HG03025 (cell line): ENCODE measurements around the gene CCNY.

Experiments used
- ATAC-seq: cut with Tn5 transposase; IDR thresholded peaks from one replicate; pipeline ENCODE4 v1.9.1; 2021; ENCODE audit warnings: mild to moderate bottlenecking, moderate library complexity; ENCODE audit not compliant: unreplicated experiment, low FRiP score

Gene CCNY

DNA sequence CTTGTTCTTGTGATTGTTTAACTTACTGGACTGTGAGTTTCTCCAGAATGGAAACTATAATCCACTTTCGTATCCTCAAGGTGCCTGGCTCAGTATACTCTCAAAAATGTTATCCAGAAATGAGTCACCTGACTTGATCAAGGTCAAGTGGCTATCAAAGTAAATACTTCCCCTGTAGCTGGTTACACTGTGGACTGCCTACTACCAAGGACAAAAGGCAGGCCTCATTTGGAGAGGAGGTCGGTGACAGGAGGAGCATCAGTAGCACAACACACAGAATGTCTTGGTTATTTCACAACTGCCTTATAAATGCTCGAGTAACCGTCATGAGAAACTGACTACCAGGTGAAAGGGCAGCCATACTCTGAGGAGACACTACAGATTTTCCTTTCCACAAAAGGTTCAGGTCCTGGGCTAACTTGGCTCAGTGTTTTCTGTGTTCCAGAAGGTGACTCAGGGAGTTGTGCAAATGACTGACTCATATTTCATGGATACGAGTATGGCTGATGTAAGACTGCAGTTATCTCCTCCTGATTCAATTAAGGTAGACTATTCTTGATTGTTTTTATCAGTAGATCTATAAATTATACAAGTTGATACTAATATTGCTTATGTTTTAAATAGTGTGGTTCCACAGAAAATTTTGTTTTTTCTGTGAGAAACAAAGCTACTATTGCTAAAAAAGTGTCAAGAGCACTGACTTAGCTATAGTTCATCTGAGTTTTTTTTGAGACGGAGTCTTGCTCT is 4.2 kb upstream of the CCNY start:
- ATAC-seq = no peak

DNA sequence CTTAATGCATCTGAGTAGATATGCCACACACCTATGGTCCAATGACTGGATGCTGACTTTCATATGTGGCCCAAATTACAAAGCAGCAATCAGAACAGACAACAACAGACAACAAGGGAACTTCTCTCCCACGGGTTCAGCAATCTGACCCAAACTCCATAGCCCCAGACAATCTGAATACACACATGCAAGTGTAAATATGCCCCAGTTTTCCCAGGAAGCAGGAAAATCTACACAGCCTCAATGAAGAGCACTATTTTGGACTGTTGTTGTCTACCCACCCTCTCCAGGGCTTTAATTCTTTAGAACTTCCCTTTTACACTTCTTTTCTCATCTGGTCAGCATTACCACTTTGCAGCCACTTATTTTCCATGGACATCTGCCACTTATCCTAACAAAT is 2.0 kb upstream of the CCNY start:
- ATAC-seq = no peak

DNA sequence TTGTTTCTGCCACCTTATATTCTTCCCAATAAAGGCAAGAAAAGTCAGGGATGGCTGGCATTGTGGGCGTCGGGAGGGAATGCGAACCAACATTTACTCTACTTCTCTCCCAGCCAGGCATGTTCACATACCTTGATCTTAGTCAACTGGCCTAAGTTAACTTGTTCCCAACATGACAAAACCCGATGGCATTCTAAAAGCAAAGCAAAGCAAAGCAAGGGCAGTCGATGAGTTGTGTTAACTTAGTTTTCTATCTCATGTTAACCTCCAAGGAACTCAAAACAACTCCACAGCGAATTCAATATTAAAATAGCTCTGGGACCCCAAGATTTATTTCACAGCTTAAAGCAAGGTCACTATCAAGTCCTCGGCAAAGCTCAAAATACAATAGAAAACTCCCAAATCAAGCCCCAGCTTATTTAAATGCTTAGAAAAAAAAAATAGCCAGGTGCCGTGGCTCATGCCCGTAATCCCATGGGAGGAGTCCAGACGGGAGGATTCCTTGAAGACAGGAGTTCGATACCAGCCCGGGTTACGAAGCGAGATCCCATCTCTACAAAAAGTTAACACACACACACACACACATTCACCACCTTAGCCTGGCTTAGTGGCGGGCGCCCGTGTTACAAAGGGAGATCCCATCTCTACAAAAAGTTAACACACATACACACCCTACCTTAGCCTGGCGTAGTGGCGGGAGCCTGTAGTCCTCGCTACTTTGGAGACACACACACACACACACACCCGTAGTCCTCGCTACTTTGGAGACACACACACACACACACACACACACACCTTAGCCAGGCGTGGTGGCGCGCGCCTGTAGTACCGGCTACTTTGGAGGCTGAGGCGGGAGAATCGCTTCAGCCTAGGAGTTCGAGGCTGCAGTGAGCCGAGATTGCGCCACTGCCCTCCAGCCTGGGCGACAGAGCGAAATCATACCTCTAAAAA is 901 bp upstream of the CCNY start:
- no peak for ATAC-seq

DNA sequence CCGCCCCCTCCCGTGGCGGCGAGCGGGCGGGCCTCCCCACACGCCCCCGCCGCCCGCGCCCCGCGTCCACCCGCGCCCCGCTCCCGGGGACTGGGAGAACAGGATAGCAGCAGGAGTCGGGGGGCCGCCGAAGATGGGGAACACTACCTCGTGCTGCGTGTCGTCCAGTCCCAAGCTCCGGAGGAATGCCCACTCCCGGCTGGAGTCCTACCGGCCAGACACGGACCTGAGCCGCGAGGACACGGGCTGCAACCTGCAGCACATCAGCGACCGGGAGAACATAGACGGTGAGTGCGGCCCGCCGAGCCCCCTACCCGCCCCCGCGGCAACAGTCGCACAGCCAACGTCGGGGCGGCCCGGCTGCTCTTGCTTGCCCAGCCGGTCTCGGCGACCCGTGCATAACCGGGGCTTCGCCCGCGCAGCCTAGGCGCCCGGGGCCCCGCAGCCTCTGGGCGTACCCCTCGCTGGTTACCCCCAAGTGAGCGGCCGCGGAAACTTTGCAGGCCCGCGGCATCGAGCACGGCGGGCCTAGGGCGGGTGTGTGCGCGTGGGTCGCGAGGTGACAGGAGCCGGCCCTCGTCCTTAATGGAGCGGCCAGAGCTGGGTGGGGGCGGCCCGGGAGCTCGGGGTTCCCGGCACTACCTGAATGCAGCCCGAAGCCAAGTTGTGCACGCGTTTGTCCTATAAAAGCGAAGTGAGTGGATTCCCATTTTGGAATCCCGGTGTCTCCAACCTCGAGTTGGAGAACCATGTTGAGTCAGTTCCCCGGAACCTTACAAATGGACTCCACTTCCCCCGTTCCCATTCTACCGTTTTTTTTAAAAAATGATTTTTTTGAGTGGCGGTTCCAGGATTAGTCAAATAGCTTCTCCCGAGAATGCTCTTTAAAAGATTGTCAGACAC is 863 bp downstream of the CCNY start:
- ATAC-seq = peak; percentile 9

DNA sequence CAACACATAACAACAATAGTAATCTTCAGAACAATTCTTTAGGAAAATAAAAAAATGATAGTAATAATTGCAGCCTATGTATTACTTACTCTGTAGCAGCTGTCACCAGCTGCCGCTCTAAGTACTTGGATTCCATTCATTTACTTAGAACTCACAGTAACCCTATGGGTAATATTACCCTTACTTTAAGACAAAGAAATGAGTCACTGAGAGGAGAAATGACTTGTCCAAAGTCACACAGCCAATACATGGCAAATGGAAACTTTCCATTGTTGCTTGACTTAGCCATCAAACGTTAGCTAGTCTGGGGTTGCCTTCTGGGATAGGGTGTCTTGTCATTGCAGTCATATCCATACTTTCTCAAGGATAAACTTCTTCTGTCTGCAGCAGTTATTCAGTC is 3.6 kb downstream of the CCNY start:
- peak; percentile 27 for ATAC-seq

DNA sequence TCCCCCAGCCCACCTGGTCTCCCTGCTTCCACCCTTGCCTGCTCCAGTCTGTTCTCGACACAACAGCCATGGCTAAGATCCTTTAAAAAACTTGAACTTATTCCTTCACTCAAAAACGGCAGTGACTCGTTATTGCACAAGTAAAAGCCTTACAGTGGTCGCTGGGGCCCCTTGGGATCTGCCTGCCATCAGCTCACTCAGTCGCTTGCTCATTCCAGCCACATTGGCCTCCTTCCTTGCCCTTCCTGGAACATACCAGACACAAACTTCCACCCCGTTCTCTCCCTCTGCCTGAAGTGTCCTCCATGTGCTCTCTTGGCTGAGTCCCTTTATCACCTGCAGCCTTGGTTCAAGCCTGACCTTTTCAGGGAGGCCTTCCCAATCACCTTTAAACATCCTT is 4.7 kb downstream of the CCNY start:
- no peak for ATAC-seq

DNA sequence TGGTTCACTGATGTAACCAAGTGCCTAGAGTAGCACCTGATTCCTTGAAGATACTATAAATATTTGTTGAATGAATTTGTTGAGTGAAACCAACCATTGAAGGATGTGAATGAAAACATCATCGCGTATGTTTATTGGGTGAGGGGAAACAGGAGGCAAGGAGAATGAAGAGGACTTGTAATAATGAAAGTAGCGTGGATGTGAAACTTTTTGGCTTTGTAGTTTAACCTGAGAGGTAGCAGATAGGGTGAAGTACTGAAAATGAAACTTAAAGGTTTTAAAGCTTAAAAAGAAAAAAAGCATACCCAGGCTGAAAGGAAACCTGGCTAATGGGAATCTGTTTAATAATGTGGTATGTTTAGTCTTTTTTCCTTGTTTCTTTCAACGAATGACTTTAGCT is 5.2 kb downstream of the CCNY start:
- peak; percentile 60 for ATAC-seq

DNA sequence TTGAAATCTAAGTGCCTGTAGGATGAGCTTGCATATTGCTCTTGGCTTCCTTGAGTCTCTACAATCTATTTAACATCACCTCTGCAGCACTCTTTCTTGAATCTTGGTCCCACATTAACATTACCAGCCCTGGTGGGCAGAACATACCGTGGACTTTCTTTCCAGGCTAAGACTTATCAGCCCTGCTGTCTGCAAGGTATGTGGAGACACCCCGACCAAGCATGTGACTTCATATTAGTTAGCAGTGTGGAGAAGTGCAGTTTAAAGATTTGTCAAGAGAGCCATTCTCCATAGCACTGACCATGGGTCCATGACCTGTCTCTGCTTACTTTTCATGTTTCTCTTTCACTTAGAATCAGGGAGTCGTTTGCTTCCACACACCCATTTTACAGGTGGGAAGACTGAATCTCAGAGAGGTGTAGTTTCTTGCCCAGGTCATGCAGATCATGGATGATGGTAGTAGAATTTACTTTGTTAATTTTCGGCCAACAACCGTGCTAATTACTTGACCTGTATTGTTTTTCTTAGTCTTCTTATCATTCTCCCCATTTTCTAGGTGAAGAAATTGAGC is 6.0 kb downstream of the CCNY start:
- no peak for ATAC-seq

DNA sequence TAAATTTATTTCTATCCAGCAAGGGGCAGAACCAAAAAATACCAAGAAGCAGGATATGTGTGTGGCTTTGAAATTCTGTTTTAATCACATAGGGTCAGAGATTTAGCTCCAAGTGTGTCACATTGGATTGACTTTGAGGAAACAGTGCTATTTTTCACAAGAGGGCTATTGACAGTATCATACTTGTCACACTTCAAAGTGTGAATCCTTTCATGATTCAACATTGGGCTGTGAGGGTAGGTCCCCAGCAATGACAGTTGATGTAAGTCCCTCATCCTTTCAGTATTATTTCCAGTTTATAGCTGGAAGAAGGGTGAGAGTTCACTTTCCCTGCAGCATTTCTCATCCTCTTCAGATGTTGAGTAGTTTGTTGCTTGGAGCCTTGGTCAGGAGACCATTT is 7.4 kb downstream of the CCNY start:
- no peak for ATAC-seq

DNA sequence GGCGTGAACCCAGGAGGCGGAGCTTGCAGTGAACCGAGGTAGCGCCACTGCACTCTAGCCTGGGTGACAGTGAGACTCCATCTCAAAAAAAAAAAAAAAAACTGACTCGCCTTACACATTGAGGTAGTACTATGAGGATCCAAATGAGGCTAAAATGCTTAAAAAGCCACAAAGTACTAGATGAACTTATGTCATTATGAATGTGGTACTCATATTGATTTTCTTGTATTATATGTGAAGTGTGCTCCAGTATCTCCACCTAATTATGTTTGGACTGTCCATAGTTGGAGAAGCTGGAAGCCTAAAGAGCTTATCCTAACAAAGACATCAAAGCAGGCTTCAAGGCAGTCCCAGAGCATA is 9.1 kb downstream of the CCNY start:
- ATAC-seq = no peak

DNA sequence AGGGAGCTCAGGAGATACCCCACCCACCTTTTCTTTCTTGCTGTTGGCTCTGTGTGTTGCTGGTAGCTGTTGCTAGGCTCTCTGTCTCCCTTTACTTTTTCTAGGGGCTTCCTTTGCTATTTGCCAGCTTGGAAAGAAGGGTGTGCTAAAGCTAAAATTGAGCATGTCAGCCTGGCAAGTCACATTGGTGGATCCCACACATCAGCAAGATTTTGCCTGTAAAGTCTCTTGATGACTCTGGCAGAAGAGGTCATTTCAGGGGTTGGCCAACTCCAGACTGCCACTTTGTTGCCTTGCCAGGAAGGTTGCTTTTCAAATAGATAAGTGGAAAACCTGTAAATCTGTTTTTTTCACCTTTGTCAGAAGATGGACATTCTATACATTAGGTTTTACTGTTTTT is 9.9 kb downstream of the CCNY start:
- ATAC-seq = no peak

DNA sequence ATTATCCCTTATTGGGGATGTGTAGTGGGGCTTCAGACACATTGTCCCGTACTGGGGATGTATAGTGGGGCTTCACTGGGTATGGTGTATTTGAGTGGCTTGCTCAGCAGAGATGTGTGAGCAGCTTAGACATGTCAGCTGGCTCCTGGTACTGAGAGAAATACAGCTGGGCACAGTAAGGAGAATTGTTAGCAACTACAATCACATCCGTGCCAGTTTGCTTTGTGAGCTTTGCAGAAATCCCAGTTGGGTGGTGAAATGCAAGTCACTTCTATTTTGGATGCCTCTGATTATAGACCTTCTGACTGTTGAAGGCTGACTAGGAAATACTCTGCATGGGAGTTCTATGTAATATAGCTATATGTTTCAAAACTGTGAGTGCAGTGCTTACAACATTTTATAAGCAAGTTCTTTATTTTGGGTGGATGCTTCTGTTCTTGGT is 10.8 kb downstream of the CCNY start:
- no peak for ATAC-seq

DNA sequence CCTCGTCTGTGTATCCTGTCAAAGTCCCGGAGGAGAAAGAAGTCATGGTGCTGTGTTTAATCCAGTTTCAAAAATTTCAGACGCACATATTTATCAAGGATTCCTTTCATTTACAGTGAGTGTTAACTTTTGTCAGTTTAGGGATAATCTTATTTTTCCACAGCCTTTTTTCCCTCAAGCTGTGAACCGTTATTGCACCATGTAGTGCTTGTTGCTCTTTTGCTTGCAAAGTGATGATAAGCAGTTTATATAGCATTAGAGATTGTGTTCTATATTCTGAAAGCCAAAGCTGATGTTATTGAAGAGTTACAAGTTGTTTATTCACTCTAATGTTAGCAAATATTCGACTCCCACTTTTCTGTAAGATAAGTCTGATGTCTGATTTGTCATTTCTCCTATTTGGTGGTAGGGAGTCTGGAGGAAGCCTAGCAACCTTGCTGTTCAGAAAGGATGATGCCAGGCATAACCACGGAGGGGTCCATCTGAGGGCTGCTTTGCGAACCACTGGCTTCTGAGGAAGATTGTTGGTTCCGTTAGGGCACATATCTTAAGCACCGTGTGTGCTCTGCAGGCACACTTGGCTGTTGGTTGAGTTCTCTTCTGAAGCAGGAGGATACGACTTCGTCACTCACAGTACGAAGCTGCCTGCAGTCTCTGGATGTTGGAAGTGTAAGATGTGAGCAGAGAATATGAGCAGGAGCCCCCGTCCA is 11.7 kb downstream of the CCNY start:
- ATAC-seq = no peak

DNA sequence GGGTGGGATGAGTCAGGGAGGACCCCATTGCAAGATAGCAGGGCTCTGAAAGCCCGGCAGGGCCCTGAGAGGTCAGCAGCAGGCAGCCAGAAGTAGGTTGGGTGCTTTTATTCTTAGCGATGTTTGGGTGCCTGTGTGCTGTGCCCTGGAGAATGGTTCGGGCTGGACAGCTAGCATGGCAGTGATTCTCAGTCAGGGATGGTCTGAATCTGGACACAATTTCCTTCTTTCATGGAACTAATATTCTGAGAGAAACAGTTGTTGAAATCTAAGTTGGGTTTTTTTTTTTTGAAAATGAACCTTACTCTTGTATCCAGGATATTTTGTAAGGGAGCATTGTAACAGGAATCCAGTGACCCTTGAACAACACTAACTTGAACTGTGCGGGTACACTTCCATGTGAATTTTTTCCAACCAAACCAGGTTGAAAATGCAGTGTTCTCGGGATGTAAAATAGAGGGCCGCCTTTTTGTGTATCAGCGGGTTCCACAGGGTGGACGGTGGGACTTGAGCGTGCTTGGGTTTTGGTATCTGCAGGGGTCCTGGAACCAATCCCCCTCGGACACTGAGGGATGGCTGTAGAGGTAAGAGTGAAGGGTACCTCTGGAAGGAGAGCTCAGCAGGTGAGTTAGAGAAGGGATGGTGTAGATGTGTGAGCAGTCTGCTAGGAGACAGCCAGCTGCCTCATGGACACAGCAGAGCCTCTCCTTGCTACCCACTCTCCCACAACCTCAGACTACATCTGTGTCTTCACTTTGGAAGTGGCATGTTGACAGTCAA is 12.5 kb downstream of the CCNY start:
- no peak for ATAC-seq

DNA sequence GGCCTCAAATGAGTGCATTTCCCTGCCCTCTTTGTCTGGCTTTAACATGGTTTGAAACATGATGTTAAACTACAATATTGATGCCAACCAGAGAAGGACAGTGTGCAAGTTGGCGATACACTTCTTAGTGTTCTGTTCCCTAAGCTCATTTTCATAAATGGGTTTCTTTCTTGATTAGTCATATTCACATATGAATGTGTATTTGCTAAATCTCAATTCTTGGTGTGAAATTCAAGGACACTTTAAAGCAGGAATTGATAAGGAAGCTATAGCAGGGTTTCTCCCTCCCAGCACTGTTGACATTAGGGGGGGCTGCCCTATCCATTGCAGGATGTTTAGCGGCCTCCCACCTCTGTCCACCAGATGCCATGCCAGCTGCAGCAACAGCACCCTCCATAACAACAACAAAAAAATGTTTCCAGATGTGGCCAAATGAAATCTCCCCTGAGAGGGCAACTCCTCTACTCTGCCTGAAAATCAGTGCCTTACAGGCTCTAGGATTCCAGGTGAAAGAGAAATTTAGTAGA is 13.1 kb downstream of the CCNY start:
- no peak for ATAC-seq

DNA sequence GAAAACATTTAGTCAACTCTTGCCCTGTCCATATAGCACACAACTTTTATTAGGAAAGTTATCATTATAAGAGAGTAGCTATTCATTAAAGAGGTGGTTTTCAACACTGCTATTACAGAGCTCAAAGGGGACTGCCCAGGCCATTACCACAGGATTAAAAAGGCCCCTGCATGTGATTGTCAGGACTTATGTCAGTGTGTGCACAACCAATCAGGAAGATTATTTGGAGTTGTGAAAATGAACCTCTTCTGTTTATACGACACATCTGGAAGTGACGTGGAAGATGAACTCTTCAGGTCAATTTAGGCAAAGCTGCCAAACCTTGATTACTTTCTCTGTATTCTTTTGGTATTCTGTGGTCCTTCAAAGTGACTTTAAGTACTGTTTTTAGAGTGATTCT is 14.7 kb downstream of the CCNY start:
- no peak for ATAC-seq

DNA sequence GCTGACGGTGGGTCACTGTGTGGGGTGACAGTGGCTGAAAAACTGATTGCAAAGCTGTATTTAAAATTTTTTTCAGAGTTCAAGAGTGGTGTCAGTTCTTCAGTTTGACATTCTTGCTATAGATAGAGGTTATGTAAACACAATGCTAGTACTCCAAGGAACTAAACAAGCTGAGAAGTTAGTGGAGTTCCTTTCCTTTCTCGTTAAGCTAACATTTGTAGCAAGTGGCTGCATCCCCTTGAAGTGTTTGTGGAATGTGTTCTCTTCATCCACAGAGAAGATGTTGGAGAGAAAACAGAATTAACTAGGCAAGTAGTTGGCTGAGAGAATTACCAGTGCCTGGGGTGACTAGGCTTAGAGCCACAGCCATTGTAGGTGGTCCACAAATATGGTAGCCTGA is 15.8 kb downstream of the CCNY start:
- no peak for ATAC-seq

DNA sequence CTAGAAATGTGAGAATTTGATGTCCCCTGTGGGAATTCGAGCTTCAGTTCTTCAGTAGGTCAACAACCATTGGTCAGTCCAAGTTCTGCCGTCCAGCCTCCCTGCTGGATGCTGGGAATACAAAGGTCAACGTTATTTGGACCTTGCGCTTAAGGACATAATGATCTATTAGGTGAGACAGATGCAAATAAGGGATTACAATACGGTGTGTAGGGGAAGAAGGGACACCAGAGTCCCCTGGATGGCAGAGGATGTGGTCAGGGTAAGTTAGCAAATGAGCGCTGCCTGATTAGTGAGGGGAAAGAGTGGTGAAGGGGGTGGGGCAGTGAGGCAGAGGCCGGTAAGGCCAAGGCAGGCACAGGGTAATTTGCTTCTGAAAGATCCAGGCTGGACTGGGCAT is 16.2 kb downstream of the CCNY start:
- no peak for ATAC-seq

DNA sequence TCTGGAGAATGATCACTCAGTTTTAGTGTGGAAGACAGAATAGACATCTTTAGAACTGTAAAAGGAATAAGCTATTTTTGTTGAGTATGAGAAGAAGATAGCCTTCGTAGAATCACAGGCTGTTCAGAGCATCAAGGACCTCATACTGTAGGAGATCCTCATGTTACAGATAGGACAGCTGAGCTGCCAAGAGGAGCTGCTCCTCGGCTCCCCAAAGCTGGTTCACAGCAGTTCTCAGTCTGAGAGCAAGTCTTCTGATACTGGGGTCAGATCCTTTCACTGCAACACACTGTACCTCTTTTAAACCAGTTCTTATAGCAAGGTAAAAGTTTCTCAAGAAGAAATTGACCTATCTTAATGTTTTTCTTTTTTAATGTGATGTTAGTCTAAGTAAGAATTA is 17.1 kb downstream of the CCNY start:
- ATAC-seq = no peak
